HG02571 (cell line): Measurements from ENCODE around the gene INSYN1.
"Not testable (repeated sequence)": the region's sequence is repeated elsewhere in the genome, so short reads cannot be mapped to it uniquely, and the experiment has no call there.

Source experiments
- ATAC-seq: cut with Tn5 transposase; IDR thresholded peaks from one replicate; pipeline ENCODE4 v1.9.1; 2021; ENCODE audit warnings: mild to moderate bottlenecking, moderate library complexity; ENCODE audit not compliant: unreplicated experiment

The INSYN1 gene

DNA sequence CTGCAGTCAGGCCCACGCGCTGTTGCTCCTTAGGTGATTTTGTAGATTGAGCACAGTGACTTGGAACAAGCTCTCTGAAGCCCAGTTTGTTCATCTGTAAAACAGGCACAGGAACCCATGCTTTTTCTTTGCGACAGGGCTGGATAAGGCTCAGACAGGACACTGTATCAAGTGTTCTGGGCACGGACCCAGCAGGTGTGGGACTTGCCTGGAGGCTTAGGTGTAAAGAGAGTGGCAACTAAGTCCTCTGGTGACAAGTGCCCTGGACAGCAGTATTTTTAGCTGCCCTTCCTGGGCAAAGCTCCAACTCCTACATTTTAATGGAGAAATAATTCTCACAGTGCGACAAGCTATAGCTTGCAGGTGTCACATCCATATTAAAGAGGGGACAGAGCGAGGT is 36.7 kb downstream of the INSYN1 start:
- no peak for ATAC-seq

GRCh38 chr15:73715417-73715816 is 37.7 kb downstream of the INSYN1 start:
- no peak for ATAC-seq

- no peak for ATAC-seq
Observed at GRCh38 chr15:73714695-73715301, 38.4 kb downstream of the INSYN1 start.

DNA sequence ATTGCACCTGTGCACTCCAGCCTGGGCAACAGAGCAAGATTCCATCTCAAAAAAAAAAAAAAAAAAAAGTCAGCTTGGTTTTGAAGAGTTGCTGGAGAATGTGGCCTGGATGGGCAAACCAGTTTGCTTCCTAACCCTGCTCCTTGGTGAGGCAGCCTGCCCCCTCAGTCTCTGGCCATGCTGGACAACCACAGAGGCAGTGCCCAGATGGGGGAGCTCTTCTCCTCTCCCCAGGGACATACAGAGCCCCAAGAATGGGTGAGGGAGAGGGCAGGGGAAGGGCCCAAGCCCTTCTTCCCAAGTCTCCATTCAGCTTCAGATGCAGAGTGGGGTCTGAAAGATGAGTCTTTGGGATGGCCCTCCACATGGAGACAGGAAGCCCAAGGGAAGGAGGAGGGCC is 41.0 kb downstream of the INSYN1 start:
- no peak for ATAC-seq

DNA sequence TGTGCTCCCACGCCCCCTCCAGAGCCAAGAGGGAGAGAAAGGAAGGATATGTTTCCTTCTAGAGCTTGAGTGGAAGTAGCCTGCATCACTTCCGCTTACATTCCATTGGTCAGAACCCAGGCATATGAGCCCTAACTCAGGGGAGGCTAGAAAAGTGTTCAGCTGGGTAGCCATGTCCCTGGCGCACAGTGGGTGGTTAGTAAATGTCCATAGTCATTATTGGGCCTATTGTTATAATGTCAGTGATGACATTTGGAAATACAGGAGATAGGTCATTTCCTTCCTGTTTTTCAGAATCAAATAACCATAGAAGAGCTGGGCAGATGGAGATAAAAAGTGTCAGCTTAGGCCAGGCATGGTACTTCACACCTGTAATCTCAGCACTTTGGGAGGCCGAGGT is 41.6 kb downstream of the INSYN1 start:
- no peak for ATAC-seq

- ATAC-seq: no peak
Observed at GRCh38 chr15:73710321-73710720, 42.8 kb downstream of the INSYN1 start.

- ATAC-seq: no peak
Observed at GRCh38 chr15:73709686-73710085, 43.5 kb downstream of the INSYN1 start.

GRCh38 chr15:73709241-73709640 is 43.9 kb downstream of the INSYN1 start:
- no peak for ATAC-seq

GRCh38 chr15:73708691-73709090 is 44.5 kb downstream of the INSYN1 start:
- no peak for ATAC-seq

- no peak for ATAC-seq
Observed at GRCh38 chr15:73704869-73705645, 48.1 kb downstream of the INSYN1 start.

GRCh38 chr15:73704142-73704868 is 48.8 kb downstream of the INSYN1 start:
- not testable (repeated sequence) for ATAC-seq

DNA sequence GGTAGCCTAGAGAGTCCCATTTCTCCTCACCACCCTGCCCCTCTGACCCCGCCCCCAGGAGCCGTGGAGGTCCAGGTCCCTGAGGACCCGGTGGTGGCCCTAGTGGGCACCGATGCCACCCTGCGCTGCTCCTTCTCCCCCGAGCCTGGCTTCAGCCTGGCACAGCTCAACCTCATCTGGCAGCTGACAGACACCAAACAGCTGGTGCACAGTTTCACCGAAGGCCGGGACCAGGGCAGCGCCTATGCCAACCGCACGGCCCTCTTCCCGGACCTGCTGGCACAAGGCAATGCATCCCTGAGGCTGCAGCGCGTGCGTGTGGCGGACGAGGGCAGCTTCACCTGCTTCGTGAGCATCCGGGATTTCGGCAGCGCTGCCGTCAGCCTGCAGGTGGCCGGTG is 49.5 kb downstream of the INSYN1 start:
- ATAC-seq: not testable (repeated sequence)

DNA sequence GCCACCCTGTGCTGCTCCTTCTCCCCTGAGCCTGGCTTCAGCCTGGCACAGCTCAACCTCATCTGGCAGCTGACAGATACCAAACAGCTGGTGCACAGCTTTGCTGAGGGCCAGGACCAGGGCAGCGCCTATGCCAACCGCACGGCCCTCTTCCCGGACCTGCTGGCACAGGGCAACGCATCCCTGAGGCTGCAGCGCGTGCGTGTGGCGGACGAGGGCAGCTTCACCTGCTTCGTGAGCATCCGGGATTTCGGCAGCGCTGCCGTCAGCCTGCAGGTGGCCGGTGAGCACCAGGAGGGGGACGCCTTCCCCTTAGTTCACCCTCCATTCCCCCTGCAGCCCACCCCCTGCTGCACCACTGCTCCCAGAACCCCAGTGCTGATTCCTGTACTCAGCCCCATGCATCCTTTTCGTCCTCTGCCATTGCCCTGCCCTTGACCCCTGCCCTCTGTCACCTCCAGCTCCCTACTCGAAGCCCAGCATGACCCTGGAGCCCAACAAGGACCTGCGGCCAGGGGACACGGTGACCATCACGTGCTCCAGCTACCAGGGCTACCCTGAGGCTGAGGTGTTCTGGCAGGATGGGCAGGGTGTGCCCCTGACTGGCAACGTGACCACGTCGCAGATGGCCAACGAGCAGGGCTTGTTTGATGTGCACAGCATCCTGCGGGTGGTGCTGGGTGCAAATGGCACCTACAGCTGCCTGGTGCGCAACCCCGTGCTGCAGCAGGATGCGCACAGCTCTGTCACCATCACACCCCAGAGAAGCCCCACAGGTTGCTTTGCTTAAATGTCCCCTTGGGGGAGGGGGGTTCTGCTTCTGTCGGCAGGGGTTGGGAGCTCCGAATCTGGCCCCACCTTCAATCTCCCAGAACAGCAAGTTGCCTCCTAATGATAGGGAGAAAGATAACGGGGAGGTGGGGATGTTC is 50.6 kb downstream of the INSYN1 start:
- ATAC-seq: not testable (repeated sequence)

DNA sequence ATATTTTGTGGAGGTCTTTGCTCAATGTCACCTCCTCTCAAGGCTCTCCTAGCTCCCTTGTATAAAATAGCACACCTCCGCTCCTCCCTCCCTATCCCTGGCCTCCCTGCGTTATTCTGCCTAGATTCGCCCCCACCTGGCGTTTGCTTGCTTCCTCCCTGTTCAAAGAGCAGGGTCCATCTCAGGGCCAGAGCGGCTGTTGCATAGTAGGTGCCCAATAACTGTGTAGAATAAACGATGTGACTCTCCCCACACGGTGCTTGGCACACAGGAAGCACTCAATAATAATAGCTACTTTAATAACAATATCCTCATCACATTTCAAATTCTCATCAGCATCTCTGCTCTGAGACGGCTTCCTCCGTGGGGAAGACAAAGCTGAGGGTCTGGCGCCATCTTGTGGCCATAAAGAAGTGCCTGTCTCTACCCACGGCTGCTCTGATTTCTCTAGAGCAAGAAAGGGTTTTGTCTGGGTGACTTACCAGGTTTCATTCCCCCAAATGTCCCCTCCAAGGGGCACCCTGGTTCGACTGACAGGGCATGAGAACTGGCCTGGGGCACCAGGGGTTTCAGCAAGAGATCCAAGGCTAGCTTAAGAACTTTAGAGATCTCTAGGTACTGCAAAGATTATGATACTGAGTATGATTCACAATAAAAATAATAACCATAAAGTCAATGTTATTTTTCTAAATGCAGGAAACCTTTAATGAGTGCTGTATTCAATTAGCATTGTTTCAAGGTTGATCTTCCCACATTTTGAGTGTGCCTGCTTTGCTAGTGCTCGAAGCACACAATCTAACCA is 52.9 kb downstream of the INSYN1 start:
- no peak for ATAC-seq

- ATAC-seq: no peak
Observed at GRCh38 chr15:73699249-73700040, 53.7 kb downstream of the INSYN1 start.

GRCh38 chr15:73697033-73697467 is 56.1 kb downstream of the INSYN1 start:
- peak; percentile 65 for ATAC-seq

DNA sequence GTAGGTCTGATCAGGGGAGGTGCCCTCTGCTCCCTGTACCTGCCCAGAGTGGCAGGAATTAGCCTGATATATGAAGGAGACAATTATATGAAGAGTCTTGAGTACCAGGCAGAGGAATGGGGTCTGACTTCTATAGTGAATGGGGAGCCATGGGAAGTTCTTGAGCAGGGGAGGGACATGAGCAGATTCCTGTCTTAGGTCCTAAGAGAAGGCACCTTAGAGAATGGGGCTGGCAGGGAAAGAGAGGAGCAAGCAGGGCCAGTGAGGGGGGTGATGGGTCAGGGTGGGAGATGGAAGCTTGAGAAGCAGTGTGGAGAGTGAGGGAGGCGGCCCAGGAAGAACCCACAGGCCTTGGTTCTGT is 56.5 kb downstream of the INSYN1 start:
- no peak for ATAC-seq

GRCh38 chr15:73695773-73696640 is 57.1 kb downstream of the INSYN1 start:
- no peak for ATAC-seq
